Activated T-helper 2 cell treated with anti-CD3 and anti-CD28 coated beads, Interferon-gamma antibody, Interleukin-2, Interleukin-4, amounts not matched to agents 10 μg/mL and 5 μg/mL and 100 μg/mL, durations not matched to agents 14 hours and 24 hours and 36 hours (primary cell): ENCODE measurements around the gene HMG20B. TPM values are rescaled to one million over a fixed set of nuclear protein-coding genes. Genes with fewer than 3 reads are reported as not detected.

Experiments used
- DNase-seq: peaks from one replicate; pipeline ENCODE4 v3.0.0; 2021; ENCODE audit warnings: low spot score
- H3K27ac Mint-ChIP-seq: one replicate; pipeline ENCODE4 v1.8.0; 2021; ENCODE audit warnings: mixed read lengths
- H3K27me3 Mint-ChIP-seq: one replicate; pipeline ENCODE4 v1.8.0; 2021; ENCODE audit warnings: low read depth, mixed read lengths
- H3K36me3 Mint-ChIP-seq: one replicate; pipeline ENCODE4 v1.8.0; 2021; ENCODE audit warnings: low read depth, mixed read lengths
- H3K4me1 Mint-ChIP-seq: one replicate; pipeline ENCODE4 v1.8.0; 2021; ENCODE audit warnings: low read depth, mixed read lengths
- H3K4me3 Mint-ChIP-seq: one replicate; pipeline ENCODE4 v1.8.0; 2021; ENCODE audit warnings: low read depth, mild to moderate bottlenecking, moderate library complexity, mixed read lengths
- H3K9me3 Mint-ChIP-seq: one replicate; pipeline ENCODE4 v1.8.0; 2021; ENCODE audit warnings: mixed read lengths
- intact Hi-C: fragments of 100-400 bp; cut with micrococcal nuclease; formaldehyde crosslinking; loops from one replicate; pipeline ENCODE4 v1.15.1; 2023
- total RNA-seq: library from RNA; stranded (reverse); gene quantifications from 2 replicates; pipeline ENCODE4 v1.2.3, GENCODE V29; 2022

The HMG20B gene
- total RNA-seq, 1 donor from 2014 or later: 55.3 TPM

GRCh38 chr19:3538965-3539755, 33.6 kb upstream of the HMG20B start, which contains the start of gene TEKTIP1:
Gene TEKTIP1, plus strand, starts transcription at chr19:3539174. Its CDS starts 4 bp downstream, at chr19:3539178.
- H3K27me3 Mint-ChIP-seq: no peaks in the 10 kb centered on the region
- no peaks in the 10 kb centered on the region for H3K9me3 Mint-ChIP-seq
- peaks cover 38% of the 10 kb centered on the region for H3K36me3 Mint-ChIP-seq
- no peak within 1 kb of the TSS for H3K4me3 Mint-ChIP-seq
- no peak within 1 kb of the TSS for H3K27ac Mint-ChIP-seq
- intact Hi-C loops: no loop called here
- H3K4me1 Mint-ChIP-seq: no peaks in the 10 kb centered on the region
- no peak for DNase-seq

GRCh38 chr19:3539756-3540118, 33.0 kb upstream of the HMG20B start:
- no peak overlapping the region for H3K4me3 Mint-ChIP-seq
- peaks cover 32% of the 10 kb centered on the region for H3K36me3 Mint-ChIP-seq
- intact Hi-C loops: no loop called here
- DNase-seq: no peak
- no peak overlapping the region for H3K27ac Mint-ChIP-seq
- H3K9me3 Mint-ChIP-seq: no peaks in the 10 kb centered on the region
- no peaks in the 10 kb centered on the region for H3K4me1 Mint-ChIP-seq
- H3K27me3 Mint-ChIP-seq: no peaks in the 10 kb centered on the region

- Mint-ChIP-seq H3K4me1 (peaks cover 2% of the 10 kb centered on the region), H3K27me3 (no peaks in the 10 kb centered on the region), H3K4me3 (no peak overlapping the region), H3K36me3 (peaks cover 29% of the 10 kb centered on the region), H3K9me3 (no peaks in the 10 kb centered on the region), H3K27ac (no peak overlapping the region)
- no peak for DNase-seq
- intact Hi-C loops: loop anchor here (2.0 kb wide), 2 partner anchors 75 to 163 kb away; no protein-coding TSS in a partner anchor
Measured at GRCh38 chr19:3543150-3544057, 29.3 kb upstream of the HMG20B start.

DNA sequence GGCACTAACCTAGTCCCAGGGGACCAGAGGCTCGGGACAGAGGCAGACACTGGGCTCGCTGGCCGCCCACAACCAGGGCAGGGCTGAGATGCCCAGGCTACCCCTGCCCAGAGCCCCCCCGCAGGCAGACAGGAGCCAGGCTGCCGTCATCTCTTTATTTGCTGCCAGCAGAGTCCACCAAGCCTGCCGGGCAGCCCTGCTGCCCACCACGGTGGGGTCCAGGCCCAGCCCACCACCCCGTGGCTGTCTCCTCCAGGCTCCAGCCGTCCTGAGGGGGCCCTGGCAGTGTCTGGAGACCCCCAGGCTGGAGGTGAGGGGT, 28.7 kb upstream of the HMG20B start:
- Mint-ChIP-seq H3K27ac (no peak overlapping the region), H3K4me3 (no peak overlapping the region), H3K4me1 (peaks cover 2% of the 10 kb centered on the region), H3K9me3 (no peaks in the 10 kb centered on the region), H3K27me3 (no peaks in the 10 kb centered on the region), H3K36me3 (peaks cover 27% of the 10 kb centered on the region)
- intact Hi-C loops: loop anchor here (2.0 kb wide), 2 partner anchors 75 to 163 kb away; no protein-coding TSS in a partner anchor
- no peak for DNase-seq

DNA sequence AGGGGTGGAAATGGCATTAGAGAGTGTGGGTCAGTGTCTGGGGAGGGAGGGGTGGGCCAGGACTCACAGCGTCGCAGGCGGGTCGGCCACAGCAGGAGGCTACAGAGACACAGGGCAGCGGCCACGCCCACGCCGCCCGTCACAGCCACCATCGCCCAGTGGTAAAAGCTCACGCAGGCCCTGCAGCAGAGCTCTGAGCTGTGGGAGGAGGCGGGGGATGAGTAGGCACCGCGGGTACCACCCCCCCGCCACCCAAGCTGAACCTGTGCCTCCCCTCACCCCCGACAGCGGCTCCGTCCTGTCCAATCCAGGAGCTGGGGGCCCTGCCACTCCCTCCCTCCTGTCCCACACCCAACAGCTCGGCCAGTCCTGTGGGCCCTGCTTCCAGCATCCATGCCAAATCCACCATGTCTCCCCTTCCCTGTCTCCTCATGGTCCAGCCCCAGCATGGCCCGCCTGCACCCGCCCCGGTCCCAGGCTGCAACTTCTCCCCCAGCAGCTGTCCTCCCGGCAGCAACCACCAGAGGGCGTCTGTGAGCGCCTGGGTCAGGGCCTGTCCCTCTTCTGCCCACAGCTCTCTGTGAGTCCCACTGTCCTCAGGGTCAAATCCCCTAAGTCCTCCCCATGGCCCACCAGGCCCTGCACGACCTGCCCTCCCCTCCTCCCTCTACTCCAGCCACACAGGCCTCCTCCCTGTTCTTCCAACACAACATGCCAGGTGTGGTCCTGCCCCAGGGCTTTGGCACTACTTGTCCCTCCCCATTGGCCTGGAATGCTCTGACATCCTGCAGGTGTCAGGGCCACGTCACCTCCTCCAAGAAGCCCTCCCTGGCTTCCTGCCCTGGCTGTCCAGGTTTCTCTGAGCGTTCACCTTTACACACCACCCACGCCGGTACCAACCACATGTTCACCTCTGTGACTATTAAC, 27.7 kb upstream of the HMG20B start:
- H3K4me1 Mint-ChIP-seq: peaks cover 2% of the 10 kb centered on the region
- no peaks in the 10 kb centered on the region for H3K27me3 Mint-ChIP-seq
- peak; percentile 66 for DNase-seq
- no peaks in the 10 kb centered on the region for H3K9me3 Mint-ChIP-seq
- no peak overlapping the region for H3K4me3 Mint-ChIP-seq
- H3K27ac Mint-ChIP-seq: peak overlapping the region; percentile 26
- H3K36me3 Mint-ChIP-seq: peaks cover 18% of the 10 kb centered on the region
- intact Hi-C loops: loop anchor here (2.0 kb wide), 2 partner anchors 74 to 162 kb away; no protein-coding TSS in a partner anchor

GRCh38 chr19:3545669-3546034, 27.1 kb upstream of the HMG20B start:
- no peak overlapping the region for H3K4me3 Mint-ChIP-seq
- H3K27me3 Mint-ChIP-seq: no peaks in the 10 kb centered on the region
- no peak for DNase-seq
- no peak overlapping the region for H3K27ac Mint-ChIP-seq
- peaks cover 16% of the 10 kb centered on the region for H3K36me3 Mint-ChIP-seq
- no peaks in the 10 kb centered on the region for H3K9me3 Mint-ChIP-seq
- intact Hi-C loops: loop anchor here (2.0 kb wide), 2 partner anchors 73 to 161 kb away; no protein-coding TSS in a partner anchor
- peaks cover 2% of the 10 kb centered on the region for H3K4me1 Mint-ChIP-seq

DNA sequence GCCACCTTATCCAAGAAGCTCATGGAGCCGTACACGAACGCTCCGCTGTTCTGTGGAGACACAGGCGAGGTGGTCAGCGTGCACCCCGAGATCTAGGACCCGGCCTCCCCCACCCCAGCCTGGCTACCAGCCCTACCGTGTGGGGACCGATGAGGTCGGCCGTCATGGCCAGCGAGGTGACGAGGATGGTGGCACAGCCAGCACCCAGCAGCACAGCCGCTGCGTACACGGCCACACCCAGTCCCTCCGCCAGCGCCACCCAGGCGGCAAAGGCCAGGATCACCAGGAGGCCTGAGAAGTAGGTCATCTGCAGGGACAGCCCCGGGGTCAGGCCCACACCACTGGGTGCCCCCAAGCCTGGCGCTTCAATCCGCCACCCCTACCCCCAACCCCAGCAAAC, 26.6 kb upstream of the HMG20B start:
- Mint-ChIP-seq H3K36me3 (peaks cover 18% of the 10 kb centered on the region), H3K27me3 (no peaks in the 10 kb centered on the region), H3K27ac (no peak overlapping the region), H3K4me1 (peaks cover 2% of the 10 kb centered on the region), H3K9me3 (no peaks in the 10 kb centered on the region), H3K4me3 (no peak overlapping the region)
- intact Hi-C loops: no loop called here
- no peak for DNase-seq

- H3K4me3 Mint-ChIP-seq: no peak overlapping the region
- intact Hi-C loops: no loop called here
- no peaks in the 10 kb centered on the region for H3K9me3 Mint-ChIP-seq
- H3K27me3 Mint-ChIP-seq: no peaks in the 10 kb centered on the region
- H3K4me1 Mint-ChIP-seq: peaks cover 3% of the 10 kb centered on the region
- no peak for DNase-seq
- peaks cover 18% of the 10 kb centered on the region for H3K36me3 Mint-ChIP-seq
- H3K27ac Mint-ChIP-seq: no peak overlapping the region
Measured at GRCh38 chr19:3547301-3547731, 25.4 kb upstream of the HMG20B start.

DNA sequence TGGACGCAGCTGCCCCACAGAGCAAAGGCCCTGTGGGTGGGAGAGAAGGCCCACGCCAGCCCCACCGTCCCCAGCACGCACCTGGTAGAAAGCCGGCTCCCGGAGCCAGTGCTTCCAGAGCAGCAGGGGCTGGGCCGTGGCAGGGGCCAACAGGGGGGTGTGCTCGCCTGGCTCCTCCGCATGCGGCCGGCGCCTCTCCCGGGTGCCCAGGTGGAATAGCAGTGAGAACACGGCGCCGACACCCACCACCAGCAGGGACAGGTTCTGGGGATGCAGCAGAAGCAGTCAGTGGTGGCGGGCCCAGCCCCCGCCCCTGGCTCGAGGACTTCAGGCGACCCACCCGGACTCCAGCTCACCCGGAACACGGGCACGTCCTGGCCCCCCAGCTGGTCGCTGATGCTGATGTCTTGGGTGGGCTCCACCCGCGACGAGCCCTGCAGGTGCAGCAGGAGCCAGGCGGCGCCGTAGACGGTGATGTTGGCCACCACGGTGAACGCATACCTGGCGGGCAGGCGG, 24.9 kb upstream of the HMG20B start:
- intact Hi-C loops: no loop called here
- H3K27me3 Mint-ChIP-seq: no peaks in the 10 kb centered on the region
- H3K4me1 Mint-ChIP-seq: peaks cover 3% of the 10 kb centered on the region
- H3K4me3 Mint-ChIP-seq: no peak overlapping the region
- no peak overlapping the region for H3K27ac Mint-ChIP-seq
- DNase-seq: no peak
- no peaks in the 10 kb centered on the region for H3K9me3 Mint-ChIP-seq
- peaks cover 18% of the 10 kb centered on the region for H3K36me3 Mint-ChIP-seq

- intact Hi-C loops: no loop called here
- H3K9me3 Mint-ChIP-seq: no peaks in the 10 kb centered on the region
- H3K27me3 Mint-ChIP-seq: no peaks in the 10 kb centered on the region
- no peak overlapping the region for H3K4me3 Mint-ChIP-seq
- H3K27ac Mint-ChIP-seq: no peak overlapping the region
- no peak for DNase-seq
- H3K36me3 Mint-ChIP-seq: peaks cover 18% of the 10 kb centered on the region
- peaks cover 6% of the 10 kb centered on the region for H3K4me1 Mint-ChIP-seq
Measured at GRCh38 chr19:3548606-3549005, 24.1 kb upstream of the HMG20B start.

DNA sequence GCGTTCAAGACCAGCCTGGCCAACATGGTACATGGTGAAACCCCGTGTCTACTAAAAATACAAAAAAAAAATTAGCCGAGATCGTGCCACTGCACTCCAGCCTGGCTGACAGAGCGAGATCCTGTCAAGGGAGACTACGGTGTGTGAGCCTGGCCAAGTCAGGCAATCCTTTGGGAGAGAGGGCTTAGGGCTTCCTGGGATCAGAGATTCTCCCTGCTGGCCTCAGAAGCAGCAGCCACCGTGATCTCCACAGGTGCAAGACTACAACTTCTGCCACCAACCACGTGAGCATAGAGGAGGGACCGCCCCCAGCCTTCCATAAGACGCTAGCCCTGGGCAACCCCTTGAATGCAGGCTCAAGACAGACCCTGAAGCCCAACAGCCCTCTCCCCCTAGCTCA, 22.9 kb upstream of the HMG20B start:
- Mint-ChIP-seq H3K36me3 (peaks cover 24% of the 10 kb centered on the region), H3K4me3 (no peak overlapping the region), H3K4me1 (peaks cover 11% of the 10 kb centered on the region), H3K27ac (no peak overlapping the region), H3K9me3 (no peaks in the 10 kb centered on the region), H3K27me3 (no peaks in the 10 kb centered on the region)
- no peak for DNase-seq
- intact Hi-C loops: no loop called here
